HG02840 (cell line): ENCODE results near the gene HELZ2.

Experiments used
- ATAC-seq: cut with Tn5 transposase; IDR thresholded peaks from one replicate; pipeline ENCODE4 v1.9.1; 2021; ENCODE audit warnings: mild to moderate bottlenecking, moderate library complexity, moderate number of reproducible peaks; ENCODE audit not compliant: unreplicated experiment, low FRiP score

The HELZ2 gene

GRCh38 chr20:63540417-63541186, 33.4 kb downstream of the HELZ2 start:
- ATAC-seq, result no peak

DNA sequence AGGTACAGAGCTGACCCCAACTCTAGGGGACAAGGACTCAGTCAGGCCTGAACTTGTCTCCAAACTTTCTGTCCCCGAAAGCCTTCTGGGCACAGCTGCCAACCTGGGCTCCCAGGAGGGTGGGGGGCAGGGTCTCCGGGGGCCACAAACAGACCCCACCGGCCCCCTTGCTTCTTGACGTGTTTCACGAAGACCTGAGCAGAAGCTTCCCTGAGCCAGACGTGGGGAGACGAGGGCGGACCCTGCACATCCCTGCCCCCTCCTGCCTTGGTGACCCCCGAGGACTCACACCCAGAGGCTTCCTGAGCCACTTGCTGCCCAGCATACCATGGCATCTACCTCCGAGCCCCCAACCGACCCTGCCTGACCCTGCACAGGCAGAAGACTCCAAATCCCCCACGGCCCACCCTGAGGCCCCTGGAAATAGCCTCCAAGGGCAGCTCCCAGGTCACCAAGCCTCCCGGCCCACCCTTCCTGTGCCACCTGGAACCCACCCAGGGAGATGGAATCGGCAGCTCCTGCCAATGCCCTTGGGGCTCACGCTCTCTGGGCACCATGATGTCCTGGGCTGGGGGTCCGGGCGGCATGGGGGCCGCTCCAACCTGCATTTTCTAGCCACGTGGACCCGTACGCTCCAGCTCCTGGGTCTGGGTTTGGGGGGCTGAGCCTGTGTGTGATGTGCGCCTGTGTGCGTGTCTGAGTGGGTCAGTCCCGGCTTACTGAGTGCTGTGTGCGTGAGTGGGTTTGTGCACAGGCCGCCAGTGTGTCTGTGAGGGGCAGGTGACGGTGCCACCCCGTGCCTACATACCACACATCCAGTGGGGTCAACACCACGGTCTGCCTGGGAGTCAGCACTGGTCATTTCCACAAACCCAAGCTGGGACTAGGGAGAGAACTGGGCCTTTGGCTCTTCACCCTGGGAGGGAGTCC, 34.3 kb downstream of the HELZ2 start:
- no peak for ATAC-seq

DNA sequence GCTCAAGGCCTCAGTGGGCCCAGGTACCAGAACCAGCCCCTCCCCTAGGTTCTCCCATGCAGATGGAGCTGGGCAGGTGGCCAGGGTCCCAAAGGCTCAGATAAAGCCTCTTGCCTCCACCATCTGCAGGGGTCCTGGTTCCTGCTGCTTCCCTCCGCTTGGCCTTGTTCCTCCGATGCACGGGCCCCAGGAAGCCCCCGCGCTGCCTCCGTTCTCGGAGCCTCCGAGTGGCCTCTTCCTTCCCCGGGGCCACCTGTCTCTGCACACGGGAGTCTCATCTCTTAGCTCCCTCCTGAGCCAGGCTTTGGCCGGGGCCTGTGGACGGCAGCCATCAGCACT, 35.0 kb downstream of the HELZ2 start:
- ATAC-seq, result no peak

DNA sequence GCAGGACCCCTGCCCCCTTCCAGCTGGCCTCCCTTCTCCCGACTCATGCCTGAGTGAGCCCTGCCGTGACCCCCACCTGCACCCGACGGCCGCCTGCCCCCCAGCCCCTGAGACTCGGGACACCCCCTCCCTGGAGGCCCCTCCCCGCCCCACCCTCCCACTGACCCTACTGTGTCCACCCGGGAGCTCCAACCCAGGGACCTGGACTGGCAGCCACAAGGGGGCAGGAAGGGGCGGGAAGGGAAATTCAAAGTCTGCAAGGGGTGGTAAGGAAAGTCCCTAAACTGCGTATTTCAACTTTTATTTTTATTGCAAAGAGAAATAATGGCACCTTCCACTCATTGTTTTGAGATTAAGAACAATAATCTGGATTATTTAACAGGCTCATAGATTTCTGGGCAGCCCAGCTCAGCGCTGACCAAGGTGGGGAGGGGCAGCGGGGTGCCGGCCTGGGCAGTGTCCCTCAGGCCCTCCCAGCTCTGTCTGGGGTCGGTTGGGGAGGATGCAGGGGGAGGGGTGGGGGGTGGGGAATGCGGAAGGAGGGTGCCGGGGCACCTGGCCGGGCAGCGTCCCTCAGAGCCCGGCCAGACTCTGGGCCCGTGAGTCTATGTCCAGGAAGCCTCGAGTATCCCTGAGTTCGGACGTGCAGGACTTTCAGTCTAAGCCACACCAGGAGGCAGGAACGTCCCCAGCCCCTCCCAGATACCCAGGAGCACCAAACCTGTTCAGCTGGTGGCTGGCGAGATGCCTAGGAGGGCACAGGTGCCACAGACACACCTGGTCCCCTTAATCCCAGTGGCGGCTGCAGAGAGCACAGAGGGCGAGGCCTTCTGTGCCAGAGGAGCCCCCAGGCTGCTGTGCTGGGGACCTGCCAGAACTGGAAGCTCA, 35.6 kb downstream of the HELZ2 start:
- no peak for ATAC-seq

- ATAC-seq, result peak; percentile 83
Measured at GRCh38 chr20:63537525-63538203, 36.4 kb downstream of the HELZ2 start.

DNA sequence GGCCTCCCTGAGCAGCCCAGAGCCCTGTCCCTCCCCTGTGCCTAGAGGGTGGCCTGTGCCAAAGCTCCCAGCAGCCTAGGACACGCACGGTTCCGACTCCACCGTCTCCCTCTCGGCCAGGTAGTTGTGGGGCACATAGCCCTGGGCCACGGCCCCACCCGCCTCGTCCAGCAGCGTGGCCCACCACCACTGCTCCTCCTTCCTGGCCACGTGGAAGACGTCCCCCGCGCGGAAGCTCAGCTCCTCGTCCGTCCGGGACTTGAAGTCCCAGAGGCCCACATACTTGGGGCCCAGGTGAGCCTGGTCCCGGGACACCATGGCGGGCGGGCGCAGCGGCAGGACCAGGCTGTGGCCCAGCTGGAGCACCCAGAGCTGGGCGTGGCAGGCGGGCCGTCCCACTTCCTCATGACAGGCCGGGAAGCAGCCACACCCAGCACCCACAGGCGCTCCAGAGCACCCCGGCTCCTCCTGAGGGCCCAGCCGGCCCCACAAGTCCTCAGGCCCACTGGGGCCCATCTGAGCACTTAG, 37.0 kb downstream of the HELZ2 start, which contains the start of gene PTK6:
TSS of gene PTK6 (minus strand) at position 380 of the 528 bp plus-strand sequence. CDS start at position 318, 62 bp downstream.
- ATAC-seq, result no peak

DNA sequence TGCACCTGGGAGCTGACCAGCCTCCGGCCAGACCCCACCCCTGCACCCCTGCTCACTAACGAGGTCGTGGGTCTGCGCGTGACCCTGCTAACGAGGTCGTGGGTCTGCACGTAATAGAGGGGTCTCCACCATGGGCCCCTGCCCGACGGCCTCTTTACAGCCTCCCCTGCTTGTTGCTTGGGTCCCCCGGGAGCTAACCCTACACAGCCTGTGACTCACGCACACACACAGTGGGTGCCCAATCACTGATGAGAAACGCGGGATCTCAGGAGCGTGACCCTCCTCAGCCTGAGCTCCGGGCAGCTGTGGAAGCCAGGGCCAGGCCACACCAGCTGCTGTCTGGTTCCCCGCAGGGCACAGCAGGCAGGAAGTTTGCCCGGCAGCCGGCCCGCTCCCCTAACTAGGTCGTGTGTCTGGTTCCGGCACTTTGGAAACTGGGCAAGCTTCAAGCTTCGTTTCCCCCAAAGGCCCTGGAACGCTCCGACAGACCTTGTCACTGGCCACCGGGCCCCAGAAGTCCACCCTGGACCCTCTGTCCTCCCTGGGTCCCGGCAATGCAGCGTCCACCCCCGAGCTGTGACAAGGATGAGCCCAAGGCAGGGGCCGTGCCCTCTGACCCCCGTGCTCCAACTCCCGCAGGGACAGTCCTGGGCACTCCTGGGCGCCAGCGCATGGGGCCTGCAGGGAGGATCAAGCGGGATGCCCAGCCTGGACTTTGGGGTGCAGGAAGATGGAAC, 37.6 kb downstream of the HELZ2 start:
- no peak for ATAC-seq

DNA sequence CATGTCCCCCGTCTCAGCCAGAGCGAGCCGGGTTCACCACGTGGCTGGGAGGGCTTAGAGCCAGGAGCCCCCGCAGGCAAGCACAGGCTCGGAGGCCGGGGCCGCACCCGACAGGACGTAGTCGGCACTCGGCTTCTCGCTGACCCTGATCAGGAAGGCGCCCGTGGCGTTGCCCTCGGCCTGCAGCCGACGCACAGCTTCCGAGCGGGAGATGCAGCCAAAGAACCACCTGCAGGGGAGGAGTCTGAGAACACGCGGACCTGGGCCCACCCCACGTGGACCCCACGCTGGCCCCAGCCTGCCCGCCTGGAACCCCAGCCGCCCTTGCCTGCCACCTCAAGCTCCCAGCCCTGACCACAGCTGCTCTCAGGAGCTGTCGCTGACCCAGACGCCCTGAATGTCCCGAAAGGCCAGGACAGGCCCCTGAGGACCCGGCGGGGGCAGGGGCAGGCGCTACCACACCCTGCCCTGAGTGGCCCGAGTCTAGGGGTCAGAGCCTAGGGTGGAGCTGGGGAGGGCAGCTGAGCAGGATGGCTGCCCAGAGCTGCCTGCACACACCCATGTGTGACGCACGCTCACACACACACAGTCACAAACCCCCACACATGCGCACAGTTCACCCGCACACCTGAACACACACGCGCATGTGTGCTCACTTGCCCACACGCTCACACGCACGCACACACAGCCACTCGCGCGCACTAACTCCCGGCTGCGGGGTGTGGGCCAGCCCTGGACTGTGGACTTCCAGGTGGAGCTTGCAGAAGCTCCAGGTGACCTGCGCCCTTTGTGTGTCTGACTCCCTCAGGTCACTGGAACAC, 39.0 kb downstream of the HELZ2 start:
- no peak for ATAC-seq

DNA sequence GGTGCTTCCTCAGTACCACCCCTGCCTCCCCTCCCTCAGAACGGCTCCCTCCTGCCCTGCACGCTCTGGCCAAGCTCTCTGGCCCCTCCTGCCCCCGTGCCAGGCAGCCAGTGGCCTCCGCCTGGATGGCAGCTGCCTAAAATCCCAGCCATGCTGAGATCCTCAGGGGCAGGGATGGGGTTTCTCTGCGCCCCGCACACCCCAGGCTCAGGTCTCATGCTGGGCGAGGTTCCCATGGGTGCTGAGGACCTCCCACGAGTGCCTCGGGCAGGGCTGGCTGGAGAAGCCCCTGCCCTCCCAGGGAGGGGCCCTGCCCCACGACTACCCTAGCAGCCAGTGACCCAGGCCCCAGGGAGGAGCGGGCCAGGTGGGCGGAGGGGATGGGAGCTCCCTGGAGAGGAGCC, 39.6 kb downstream of the HELZ2 start:
- ATAC-seq, result no peak

- ATAC-seq, result no peak
Measured at GRCh38 chr20:63533871-63534393, 40.1 kb downstream of the HELZ2 start.

DNA sequence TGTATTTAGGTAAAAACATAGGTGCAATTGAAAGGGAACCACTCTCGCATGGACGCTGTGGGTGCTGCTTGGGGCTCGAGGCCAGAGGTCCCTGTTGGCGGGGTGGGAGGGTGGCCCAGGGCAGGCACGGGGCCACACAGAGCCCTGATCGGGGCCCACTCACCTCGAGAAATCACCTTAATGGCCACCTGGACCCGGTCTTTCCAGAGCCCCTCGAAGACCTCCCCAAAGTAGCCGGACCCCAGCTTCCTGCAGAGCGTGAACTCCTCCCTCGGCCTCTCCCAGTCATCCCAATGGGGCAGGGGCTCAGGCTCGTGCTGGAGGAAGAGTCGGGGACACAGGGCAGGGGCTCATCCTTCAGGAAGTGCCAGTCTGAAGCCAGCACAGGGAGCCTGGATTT, 40.7 kb downstream of the HELZ2 start:
- ATAC-seq, result no peak

DNA sequence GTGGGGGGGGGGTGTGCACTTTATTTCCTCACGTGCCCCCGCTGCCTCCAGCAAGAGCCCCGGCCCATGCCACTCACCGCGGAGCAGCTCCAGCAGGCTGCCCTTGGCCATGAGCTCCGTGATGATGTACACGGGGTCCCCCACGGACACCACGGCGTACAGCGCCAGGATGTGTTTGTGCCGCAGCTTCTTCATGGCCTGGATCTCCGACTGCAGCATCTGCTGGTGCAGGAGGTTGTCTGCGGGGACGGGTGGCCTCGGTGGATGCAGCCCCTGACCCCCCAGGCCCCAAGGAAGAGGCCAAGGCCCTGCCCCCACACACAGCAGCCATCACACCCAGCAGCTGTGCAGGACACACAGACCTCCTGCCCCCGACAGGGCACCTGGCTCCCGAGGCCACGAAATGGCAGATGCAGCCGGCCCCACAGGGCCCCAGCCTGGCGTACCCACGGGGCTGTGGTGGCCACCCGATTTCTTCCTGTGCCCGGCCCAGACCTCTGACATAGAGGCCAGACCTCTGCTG, 41.5 kb downstream of the HELZ2 start:
- ATAC-seq, result no peak

DNA sequence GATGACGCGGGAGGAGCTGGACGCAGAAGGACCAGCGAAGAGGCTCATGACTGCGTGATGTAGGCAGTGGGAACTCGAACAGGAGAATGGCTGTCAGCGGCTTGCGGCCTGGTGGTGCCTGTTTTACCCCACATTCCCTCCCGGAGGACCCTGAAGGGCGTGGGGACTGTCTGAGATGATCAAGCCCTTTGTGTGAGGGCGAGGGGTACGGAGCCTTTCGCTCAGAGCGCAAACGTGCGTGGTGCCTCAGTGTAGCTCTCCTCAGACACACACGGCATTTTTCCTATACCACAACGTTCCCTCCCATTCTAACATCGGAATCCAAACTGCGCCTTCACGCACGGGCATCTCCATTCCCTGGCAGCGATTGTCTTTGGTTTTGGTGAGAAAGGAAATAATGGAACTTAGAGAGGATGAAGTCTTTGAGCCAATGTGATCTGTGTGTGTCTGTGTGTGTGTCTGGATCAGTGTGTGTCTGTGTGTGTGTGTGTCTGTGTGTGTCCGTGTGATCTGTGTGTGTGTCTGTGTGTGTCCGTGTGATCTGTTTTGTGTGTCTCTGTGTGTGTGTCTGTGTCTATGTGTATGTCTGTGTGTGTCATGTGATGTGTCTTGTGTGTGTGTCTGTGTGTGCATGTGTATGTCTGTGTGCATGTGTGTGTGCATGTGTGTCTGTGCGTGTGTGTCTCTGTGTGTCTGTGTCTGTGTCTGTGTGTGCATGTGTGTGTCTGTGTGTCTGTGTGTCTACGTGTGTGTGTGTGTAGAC, 42.2 kb downstream of the HELZ2 start:
- ATAC-seq, result no peak

DNA sequence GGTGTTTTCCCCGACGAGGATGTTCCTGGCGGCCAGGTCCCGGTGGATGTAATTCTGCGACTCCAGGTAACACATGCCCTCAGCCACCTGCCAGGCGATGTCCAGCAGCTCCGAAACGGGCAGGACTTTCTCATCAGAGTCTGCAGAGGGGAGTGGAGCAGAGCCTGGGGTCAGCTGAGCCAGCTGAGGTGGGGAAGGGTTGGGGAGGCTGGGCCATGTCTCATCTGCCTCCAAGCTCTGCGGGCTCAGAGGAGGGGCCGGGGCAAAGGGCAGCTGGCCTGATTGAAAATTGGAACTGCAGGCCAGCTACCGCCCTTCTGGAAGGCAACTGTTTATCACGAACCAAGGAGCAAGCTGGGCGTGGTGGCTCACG, 43.3 kb downstream of the HELZ2 start:
- ATAC-seq, result no peak

- ATAC-seq, result no peak
Measured at GRCh38 chr20:63529861-63530787, 43.9 kb downstream of the HELZ2 start.
